Epithelial cell of esophagus (primary cell): Measurements from ENCODE around the gene PPM1M.
"Not testable (repeated sequence)": the region's sequence is repeated elsewhere in the genome, so short reads cannot be mapped to it uniquely, and the experiment has no call there.

ENCODE experiments used
- DNase-seq: peaks from one replicate; pipeline ENCODE4 v3.0.0; 2010; ENCODE audit warnings: low read depth
- H3K4me3 ChIP-seq: 2 replicates; pipeline ENCODE4 v1.5.1; 2011; ENCODE audit warnings: mild to moderate bottlenecking, low read length, control low read depth
- TF ChIP-seq, protein P1 (sequence below): IDR thresholded peaks from 2 replicates; pipeline ENCODE4 v1.5.1; 2011; ENCODE audit warnings: low read depth, mild to moderate bottlenecking, low read length, control low read depth, inconsistent platforms; ENCODE audit not compliant: insufficient read depth; ENCODE audit errors: missing control alignments

PPM1M gene

GRCh38 chr3:52269776-52270175 is 24.2 kb downstream of the PPM1M start:
- TF ChIP-seq, protein P1, sequence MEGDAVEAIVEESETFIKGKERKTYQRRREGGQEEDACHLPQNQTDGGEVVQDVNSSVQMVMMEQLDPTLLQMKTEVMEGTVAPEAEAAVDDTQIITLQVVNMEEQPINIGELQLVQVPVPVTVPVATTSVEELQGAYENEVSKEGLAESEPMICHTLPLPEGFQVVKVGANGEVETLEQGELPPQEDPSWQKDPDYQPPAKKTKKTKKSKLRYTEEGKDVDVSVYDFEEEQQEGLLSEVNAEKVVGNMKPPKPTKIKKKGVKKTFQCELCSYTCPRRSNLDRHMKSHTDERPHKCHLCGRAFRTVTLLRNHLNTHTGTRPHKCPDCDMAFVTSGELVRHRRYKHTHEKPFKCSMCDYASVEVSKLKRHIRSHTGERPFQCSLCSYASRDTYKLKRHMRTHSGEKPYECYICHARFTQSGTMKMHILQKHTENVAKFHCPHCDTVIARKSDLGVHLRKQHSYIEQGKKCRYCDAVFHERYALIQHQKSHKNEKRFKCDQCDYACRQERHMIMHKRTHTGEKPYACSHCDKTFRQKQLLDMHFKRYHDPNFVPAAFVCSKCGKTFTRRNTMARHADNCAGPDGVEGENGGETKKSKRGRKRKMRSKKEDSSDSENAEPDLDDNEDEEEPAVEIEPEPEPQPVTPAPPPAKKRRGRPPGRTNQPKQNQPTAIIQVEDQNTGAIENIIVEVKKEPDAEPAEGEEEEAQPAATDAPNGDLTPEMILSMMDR = no peak
- no peak overlapping the region for H3K4me3 ChIP-seq
- no peak for DNase-seq

DNA sequence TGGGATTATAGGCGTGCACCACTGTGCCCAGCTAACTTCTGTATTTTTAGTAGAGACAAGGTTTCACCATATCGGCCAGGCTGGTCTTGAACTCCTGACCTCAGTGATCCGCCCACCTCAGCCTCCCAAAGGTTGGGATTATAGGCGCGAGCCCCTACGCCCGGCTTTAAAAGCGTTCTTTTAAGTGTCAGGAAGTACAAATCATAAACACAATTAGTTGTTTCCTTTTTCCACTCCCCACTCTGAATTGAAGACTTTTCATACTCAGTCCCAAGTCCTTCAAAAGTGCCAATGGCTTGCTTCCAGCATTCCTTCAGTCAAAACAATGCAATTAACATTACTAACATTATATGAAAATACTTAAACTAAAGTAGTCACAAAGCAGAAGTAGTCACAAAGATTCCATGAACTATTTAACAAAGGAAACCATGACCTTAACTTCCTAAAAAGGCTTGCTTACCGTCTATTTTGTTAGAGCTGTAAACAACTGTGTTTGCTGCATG is 24.7 kb downstream of the PPM1M start:
- TF ChIP-seq, protein P1 = no peak
- no peak for DNase-seq
- no peak overlapping the region for H3K4me3 ChIP-seq

- not testable (repeated sequence) for DNase-seq, H3K4me3 ChIP-seq
These were observed 26.6 kb downstream of the PPM1M start for GRCh38 chr3:52272172-52272571.

- DNase-seq = no peak
- H3K4me3 ChIP-seq = no peak overlapping the region
- TF ChIP-seq, protein P1 = no peak
These were observed 27.3 kb downstream of the PPM1M start for GRCh38 chr3:52272831-52273230.

DNA sequence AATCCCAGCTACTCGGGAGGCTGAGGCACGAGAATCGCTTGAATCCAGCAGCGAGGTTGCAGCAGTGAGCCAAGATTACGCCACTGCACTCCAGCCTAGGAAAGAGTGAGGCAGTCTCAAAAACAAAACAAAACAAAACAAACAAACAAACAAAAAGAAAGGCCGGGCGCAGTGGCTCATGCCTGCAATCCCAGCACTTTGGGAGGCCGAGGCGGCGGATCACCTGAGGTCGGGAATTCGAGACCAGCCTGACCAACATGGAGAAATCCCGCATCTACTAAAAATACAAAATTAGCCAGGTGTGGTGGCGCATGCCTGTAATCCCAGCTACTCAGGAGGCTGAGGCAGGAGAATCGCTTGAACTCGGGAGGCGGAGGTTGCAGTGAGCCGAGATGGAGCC is 29.2 kb downstream of the PPM1M start:
- not testable (repeated sequence) for H3K4me3 ChIP-seq, DNase-seq

GRCh38 chr3:52277071-52277964 is 31.8 kb downstream of the PPM1M start:
- TF ChIP-seq, protein P1 = no peak
- peak; percentile 40 for DNase-seq
- peak overlapping the region; percentile 96 for H3K4me3 ChIP-seq

DNA sequence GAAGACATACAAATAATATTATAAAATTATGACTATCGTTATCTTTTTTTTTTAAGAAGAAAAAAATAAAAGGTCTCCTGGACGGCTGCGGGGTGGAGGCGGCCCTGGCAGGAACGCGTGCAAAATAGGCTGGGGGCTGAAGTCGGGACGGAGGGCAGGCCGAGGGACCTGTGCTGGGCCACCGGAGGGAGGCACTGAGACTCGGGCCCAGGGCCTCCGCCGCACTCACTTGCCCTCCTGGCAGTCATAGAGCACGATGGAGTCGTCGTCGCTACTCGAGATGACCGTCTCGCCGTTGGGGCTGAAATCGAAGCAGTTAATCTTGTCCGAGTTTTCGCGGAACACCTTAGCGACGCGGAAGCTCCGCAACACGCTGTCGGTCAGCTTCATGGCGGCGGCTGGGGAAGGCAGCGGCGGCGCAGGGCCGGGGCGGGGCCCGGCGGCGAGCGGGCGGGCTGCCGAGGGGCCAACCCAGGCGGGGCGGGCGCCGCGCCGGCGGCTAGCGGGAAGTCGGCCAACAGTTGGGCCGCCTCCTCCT is 32.5 kb downstream of the PPM1M start:
- TF ChIP-seq, protein P1 = peak; percentile 44
- H3K4me3 ChIP-seq = peak overlapping the region; percentile 96
- DNase-seq = peak; percentile 64
